GM12865 (cell line): ENCODE results near the gene MAN2B2.

ENCODE experiments used
- DNase-seq: peaks from one replicate; pipeline ENCODE4 v3.0.0; 2010; ENCODE audit warnings: low read depth
- H3K4me3 ChIP-seq: 2 replicates; pipeline ENCODE4 v1.5.1; 2011; ENCODE audit warnings: mild to moderate bottlenecking, low read depth, low read length, control low read depth
- TF ChIP-seq, protein P1 (sequence below): IDR thresholded peaks from 2 replicates; pipeline ENCODE4 v1.5.1; 2011; ENCODE audit warnings: low read length, control low read depth, low read depth, inconsistent platforms; ENCODE audit not compliant: insufficient read depth; ENCODE audit errors: missing control alignments

The MAN2B2 gene

DNA sequence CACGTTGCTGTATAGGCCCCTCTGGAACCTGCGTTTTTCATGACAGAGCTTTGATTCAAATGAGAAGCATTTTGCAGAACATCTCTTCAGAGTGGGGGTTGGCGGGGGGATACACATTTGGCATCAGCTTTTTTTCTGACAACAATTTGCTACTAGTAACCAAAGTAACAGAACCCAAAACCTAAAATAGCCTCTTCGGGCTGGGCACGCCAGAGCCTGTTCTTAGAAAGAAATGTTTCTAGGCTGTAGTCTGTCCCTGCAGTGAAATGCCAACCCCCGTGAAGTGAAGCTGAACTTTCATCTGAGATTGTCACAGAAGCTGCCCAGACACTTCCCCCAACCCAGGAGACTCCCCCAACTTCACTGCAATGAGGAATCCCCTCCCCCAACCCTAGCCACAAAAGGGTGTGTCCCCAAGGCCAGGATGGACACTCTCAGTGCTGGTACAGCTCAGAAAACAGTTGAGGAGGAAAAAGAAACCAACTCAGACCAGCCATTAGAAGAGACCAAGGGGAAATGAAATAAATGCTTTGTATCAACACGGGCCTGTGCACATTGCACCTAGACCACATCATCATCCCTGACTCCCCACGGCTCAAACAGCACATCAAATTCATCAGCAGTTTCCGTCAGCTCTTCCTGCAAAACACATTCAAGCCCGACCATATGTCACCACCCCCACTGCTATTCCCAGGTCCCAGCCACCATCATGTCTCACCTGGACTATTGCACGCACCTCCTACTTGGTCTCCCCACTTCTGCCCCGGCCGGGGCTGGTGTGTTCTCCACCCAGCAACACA is 8.4 kb upstream of the MAN2B2 start:
- TF ChIP-seq, protein P1, sequence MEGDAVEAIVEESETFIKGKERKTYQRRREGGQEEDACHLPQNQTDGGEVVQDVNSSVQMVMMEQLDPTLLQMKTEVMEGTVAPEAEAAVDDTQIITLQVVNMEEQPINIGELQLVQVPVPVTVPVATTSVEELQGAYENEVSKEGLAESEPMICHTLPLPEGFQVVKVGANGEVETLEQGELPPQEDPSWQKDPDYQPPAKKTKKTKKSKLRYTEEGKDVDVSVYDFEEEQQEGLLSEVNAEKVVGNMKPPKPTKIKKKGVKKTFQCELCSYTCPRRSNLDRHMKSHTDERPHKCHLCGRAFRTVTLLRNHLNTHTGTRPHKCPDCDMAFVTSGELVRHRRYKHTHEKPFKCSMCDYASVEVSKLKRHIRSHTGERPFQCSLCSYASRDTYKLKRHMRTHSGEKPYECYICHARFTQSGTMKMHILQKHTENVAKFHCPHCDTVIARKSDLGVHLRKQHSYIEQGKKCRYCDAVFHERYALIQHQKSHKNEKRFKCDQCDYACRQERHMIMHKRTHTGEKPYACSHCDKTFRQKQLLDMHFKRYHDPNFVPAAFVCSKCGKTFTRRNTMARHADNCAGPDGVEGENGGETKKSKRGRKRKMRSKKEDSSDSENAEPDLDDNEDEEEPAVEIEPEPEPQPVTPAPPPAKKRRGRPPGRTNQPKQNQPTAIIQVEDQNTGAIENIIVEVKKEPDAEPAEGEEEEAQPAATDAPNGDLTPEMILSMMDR = no peak
- no peak for DNase-seq
- no peak overlapping the region for H3K4me3 ChIP-seq

DNA sequence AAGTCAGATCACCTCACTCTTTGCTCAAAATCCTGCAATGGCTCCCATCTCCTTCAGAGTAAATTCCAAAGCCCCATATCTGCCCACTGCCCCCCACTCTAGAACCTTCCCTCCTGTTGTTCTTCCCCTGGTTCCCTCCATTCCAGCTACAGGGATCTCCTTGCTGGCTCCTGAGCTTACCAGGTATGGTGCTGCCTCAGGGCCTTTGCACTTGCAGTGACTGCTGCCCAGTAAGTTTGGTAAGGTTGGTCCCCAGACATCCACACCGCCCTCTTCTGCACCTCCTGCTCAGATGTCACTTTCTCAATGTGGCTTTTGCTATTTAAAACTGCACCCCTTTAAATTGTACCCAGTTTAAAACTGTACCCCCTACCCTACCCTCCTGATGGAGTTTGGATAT is 7.8 kb upstream of the MAN2B2 start:
- no peak for DNase-seq
- TF ChIP-seq, protein P1 = no peak
- H3K4me3 ChIP-seq = no peak overlapping the region

DNA sequence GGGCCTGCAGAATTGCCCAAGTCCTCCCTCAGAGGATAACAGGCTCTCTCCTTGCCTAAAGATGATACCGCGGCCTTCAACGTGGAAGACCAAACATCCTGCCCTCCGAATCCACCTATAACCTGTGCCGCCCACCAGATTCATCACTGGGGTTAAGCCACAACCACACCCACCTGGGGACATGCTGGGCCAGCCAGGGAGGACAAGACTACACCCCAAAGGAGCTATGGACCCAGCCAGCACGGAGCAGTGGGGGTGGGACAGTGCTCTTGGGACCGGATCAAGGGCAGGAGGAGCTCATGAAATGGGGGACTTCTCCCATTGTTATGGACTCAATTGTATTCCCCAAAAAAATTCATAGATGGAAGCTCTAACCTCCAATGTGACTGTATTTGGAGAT is 6.8 kb upstream of the MAN2B2 start:
- TF ChIP-seq, protein P1 = no peak
- H3K4me3 ChIP-seq = no peak overlapping the region
- DNase-seq = no peak

DNA sequence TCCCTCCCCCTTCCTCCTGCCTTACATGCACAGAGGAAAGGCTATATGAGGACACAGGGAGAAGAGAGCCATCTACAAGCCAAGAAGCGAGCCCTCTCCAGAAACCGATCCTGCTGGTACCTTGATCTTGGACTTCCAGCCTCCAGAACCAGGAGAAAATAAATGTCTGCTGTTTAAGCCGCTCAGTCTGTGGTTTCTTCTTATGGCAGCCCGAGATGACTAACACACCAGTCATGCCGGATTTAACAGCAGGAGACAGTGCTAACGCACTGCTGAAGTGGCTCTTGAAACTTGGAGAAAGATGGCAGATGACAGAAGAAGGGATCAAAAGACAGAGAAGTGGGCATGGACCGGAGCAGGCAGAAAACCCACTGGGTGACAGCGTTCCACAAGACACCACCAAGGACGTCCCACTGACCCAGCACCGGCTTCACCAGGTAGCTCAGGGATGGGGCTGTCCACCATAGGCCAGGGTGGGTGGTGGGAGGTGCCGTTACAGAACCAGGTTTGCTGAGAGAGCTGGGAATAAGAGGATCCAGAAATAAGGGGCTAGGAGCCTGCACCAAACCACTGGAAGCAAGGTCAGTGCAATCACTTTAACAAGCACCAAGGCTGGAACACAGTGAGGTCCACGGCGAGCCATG is 6.2 kb upstream of the MAN2B2 start:
- H3K4me3 ChIP-seq = no peak overlapping the region
- no peak for DNase-seq
- TF ChIP-seq, protein P1 = no peak

DNA sequence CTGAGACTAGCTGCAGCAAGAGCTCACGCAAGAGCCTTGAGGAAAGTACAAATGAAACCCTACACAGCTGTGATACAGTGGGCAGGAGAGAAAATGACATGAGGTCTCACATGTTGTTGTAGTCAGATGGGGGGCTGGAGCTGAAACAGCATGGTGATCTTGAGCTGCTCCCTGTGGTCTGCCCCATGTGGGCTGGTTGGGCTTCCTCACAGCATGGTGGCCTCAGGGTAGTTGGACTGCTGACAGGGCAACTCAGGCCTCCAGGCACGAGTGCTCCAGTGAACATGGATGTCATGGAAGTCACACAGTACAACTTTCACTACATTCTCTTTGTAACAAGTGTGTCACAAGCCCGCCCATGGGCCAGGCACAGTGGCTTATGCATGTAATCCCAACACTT is 3.4 kb upstream of the MAN2B2 start:
- H3K4me3 ChIP-seq = no peak overlapping the region
- TF ChIP-seq, protein P1 = no peak

DNA sequence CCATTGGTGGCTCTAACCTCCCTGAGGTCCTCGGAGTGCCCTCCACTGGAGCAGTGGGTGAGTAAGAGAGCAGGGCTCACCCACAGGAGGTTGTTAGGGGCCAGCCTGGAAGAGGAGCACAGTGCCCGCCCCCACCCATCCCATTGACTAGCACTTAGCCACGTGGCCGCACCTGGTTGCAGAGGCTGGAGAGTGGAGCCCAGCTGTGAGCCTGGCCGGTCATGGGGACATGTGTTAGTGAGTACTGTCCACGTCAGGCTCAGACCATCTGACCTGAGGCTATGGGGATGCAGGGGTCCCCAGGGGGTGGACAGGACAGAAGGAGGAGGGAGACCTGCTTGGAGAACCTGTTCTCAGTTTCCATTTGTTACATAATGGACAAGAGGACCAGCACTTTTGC is 1.4 kb upstream of the MAN2B2 start:
- TF ChIP-seq, protein P1 = no peak
- no peak for DNase-seq
- H3K4me3 ChIP-seq = no peak overlapping the region

More for the DNA sequence above, 3.4 kb upstream of the MAN2B2 start:
- no peak for DNase-seq
